ENCODE data around the gene RUFY2. TPM values are rescaled to one million over a fixed set of nuclear protein-coding genes. Genes with fewer than 3 reads are reported as not detected.

RUFY2 gene
- total and polyA plus RNA-seq, 3 donors from 2014 or later = 6.1 to 31.3 (median 19.8) TPM

DNA sequence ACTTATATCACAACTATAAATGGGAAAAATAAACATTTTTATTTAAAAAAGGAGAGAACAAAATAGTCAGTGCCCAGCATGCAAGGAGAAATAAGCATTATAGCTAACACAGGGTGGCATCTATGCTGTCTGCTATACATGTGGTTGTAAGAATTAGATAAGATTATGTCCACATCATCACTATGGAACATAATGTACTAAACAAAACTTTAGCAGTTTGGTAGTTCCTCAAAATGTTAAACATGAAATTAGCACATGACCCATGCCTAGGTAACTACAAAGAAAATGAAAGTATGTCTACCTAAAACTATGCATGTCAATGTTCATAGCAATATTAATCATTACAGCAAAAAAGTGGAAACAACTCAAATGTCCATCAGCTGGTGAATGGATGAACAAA lies 28.7 kb upstream of the RUFY2 start:
- DNase-seq = no peak
- H3K36me3 ChIP-seq (ENCODE audit: low read depth, missing control alignments) = no peaks in the 10 kb centered on the region
- H3K4me3 ChIP-seq = no peak overlapping the region
- no peaks in the 10 kb centered on the region for H3K27me3 ChIP-seq
- no peaks in the 10 kb centered on the region for H3K4me1 ChIP-seq
- no peak for TF ChIP-seq POLR2A (IDR thresholded peaks at IDR 0.05)
- TF ChIP-seq, protein P1, sequence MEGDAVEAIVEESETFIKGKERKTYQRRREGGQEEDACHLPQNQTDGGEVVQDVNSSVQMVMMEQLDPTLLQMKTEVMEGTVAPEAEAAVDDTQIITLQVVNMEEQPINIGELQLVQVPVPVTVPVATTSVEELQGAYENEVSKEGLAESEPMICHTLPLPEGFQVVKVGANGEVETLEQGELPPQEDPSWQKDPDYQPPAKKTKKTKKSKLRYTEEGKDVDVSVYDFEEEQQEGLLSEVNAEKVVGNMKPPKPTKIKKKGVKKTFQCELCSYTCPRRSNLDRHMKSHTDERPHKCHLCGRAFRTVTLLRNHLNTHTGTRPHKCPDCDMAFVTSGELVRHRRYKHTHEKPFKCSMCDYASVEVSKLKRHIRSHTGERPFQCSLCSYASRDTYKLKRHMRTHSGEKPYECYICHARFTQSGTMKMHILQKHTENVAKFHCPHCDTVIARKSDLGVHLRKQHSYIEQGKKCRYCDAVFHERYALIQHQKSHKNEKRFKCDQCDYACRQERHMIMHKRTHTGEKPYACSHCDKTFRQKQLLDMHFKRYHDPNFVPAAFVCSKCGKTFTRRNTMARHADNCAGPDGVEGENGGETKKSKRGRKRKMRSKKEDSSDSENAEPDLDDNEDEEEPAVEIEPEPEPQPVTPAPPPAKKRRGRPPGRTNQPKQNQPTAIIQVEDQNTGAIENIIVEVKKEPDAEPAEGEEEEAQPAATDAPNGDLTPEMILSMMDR (IDR thresholded peaks at IDR 0.05) = no peak
- intact Hi-C loops (cut with DNase I; ENCODE audit: low total_unique reads) = no loop called here
- no peak overlapping the region for H3K27ac ChIP-seq
- no peaks in the 10 kb centered on the region for H3K9me3 ChIP-seq

DNA sequence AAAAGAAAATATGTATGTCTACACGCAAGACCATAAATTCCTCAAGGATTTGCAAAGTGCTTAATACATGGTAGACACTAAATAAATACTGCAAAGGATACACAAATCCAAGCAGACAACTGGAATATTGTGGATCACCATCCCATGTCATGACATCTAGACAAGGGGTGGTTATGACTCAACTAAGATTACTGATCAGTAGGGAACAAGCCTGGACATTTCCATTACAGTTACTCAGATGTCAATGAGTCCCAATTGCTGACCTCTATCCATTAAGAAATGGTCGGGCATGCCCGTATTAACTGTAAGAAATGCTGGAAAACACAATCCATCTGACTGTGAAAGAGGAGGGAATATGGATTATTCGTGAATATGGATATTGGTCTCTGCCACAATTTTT lies 27.6 kb upstream of the RUFY2 start:
- Histone ChIP-seq H3K9me3 (no peaks in the 10 kb centered on the region), H3K4me1 (no peaks in the 10 kb centered on the region), H3K36me3 (ENCODE audit: low read depth, missing control alignments) (no peaks in the 10 kb centered on the region), H3K27me3 (no peaks in the 10 kb centered on the region), H3K27ac (no peak overlapping the region), H3K4me3 (no peak overlapping the region)
- TF ChIP-seq POLR2A (IDR thresholded peaks at IDR 0.05) = no peak
- TF ChIP-seq, protein P1 (IDR thresholded peaks at IDR 0.05) = no peak
- DNase-seq = no peak
- intact Hi-C loops (cut with DNase I; ENCODE audit: low total_unique reads) = no loop called here
- WGBS, 2 donors = 98 to 99% methylated on average over 4 of the region's 4 CpGs

- intact Hi-C loops (cut with DNase I; ENCODE audit: low total_unique reads) = no loop called here
- H3K4me3 ChIP-seq = no peak overlapping the region
- 82 to 90% methylated on average over 5 of the region's 5 CpGs for WGBS, 2 donors
- H3K4me1 ChIP-seq = no peaks in the 10 kb centered on the region
- no peak for TF ChIP-seq POLR2A (IDR thresholded peaks at IDR 0.05)
- TF ChIP-seq, protein P1 (IDR thresholded peaks at IDR 0.05) = no peak
- DNase-seq = no peak
- no peak overlapping the region for H3K27ac ChIP-seq
- H3K27me3 ChIP-seq = no peaks in the 10 kb centered on the region
- no peaks in the 10 kb centered on the region for H3K9me3 ChIP-seq
- no peaks in the 10 kb centered on the region for H3K36me3 ChIP-seq (ENCODE audit: low read depth, missing control alignments)
These were observed 21.5 kb upstream of the RUFY2 start for GRCh38 chr10:68428396-68429104.

DNA sequence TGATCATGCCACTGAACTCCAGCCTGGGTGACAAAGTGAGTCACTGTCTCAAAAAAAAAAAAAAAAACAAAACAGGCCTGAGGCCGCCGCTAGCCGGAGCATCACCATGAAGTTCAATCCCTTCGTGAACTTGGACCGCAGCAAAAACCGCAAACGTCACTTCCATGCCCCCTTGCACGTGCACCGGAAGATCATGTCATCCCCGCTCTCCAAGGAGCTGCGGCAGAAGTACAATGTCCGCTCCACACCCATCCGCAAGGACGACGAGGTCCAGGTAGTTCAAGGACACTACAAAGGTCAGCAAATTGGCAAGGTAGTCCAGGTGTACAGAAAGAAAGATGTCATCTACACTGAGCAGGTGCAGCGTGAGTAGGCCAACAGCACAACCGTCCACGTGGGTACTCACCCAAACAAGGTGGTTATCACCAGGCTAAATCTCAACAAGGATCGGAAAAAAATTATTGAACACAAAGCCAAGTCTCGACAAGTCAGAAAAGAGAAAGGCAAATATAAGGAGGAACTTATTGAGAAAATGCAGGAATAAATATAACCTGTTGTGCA lies 17.5 kb upstream of the RUFY2 start:
- 79 to 86% methylated on average over 20 of the region's 20 CpGs for WGBS, 2 donors
- Histone ChIP-seq H3K27ac (no peak overlapping the region), H3K9me3 (no peaks in the 10 kb centered on the region), H3K4me3 (no peak overlapping the region), H3K4me1 (no peaks in the 10 kb centered on the region), H3K36me3 (ENCODE audit: low read depth, missing control alignments) (no peaks in the 10 kb centered on the region), H3K27me3 (no peaks in the 10 kb centered on the region)
- intact Hi-C loops (cut with DNase I; ENCODE audit: low total_unique reads) = no loop called here
- TF ChIP-seq, protein P1 (IDR thresholded peaks at IDR 0.05) = no peak
- TF ChIP-seq POLR2A (IDR thresholded peaks at IDR 0.05) = no peak
- DNase-seq = no peak

DNA sequence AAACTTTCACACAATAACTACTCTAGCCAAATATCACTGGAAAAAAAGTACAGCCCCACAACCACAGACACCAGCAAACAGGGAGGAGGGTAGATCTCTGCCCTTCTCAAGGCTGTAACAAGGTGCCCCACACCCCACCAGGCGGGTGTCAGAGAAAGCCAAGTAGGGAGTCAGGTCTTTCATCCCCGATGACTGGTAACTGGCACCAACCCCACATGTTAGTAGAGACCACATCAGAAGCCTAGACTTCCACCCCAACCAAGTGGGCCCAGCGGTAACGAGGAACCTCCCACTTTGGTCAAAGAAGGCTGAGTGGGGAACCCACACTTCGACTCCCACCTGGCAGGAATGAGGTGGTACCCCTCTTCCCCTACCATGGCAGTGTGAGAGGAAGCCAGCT lies 16.4 kb upstream of the RUFY2 start:
- no peak overlapping the region for H3K4me3 ChIP-seq
- no peak overlapping the region for H3K27ac ChIP-seq
- DNase-seq = no peak
- H3K4me1 ChIP-seq = no peaks in the 10 kb centered on the region
- H3K9me3 ChIP-seq = no peaks in the 10 kb centered on the region
- H3K27me3 ChIP-seq = no peaks in the 10 kb centered on the region
- intact Hi-C loops (cut with DNase I; ENCODE audit: low total_unique reads) = no loop called here
- no peaks in the 10 kb centered on the region for H3K36me3 ChIP-seq (ENCODE audit: low read depth, missing control alignments)
- 88 to 100% methylated on average over 5 of the region's 5 CpGs for WGBS, 2 donors
- TF ChIP-seq, protein P1 (IDR thresholded peaks at IDR 0.05) = no peak
- no peak for TF ChIP-seq POLR2A (IDR thresholded peaks at IDR 0.05)
